Urinary bladder (tissue), 4 donors: ENCODE measurements around the gene SBF2. TPM values are rescaled to one million over a fixed set of nuclear protein-coding genes. Genes with fewer than 3 reads are reported as not detected.

Experiments used
- DNase-seq: peaks from one replicate; pipeline ENCODE4 v3.0.0-alpha.2; 2015; ENCODE audit errors: extremely low spot score
- H3K27ac ChIP-seq: one replicate; pipeline ENCODE4 v1.5.1; 2013; ENCODE audit warnings: low read depth, mild to moderate bottlenecking, moderate library complexity
- H3K36me3 ChIP-seq: one replicate; pipeline ENCODE4 v1.6.1; 2013; ENCODE audit warnings: mild to moderate bottlenecking, moderate library complexity; ENCODE audit not compliant: insufficient read depth
- H3K4me1 ChIP-seq: one replicate; pipeline ENCODE4 v1.6.1; 2013; ENCODE audit warnings: mild to moderate bottlenecking, moderate library complexity; ENCODE audit not compliant: insufficient read depth
- H3K4me3 ChIP-seq: one replicate; pipeline ENCODE4 v1.5.1; 2013; ENCODE audit warnings: low read depth, low read length
- WGBS: extraction: QIAGEN DNeasy Blood & Tissue Kit; methylation state at CpG from one replicate; pipeline ENCODE4 v1.1.7; 2013; 5-methylcytosine and 5-hydroxymethylcytosine counted together
- polyA plus RNA-seq: library from polyadenylated mRNA; stranded (reverse); fragments of 200-250 nt; gene quantifications from one replicate; pipeline ENCODE4 v1.2.3, GENCODE V29; 2013
- total RNA-seq: library from RNA; depleted of rRNA; stranded (reverse); fragments of >200 nt; gene quantifications from one replicate; pipeline ENCODE4 v1.2.3, GENCODE V29; 2014
- donor health status: healthy with polysubstance abuse.
- donor health status: healthy.

Gene SBF2
- total and polyA plus RNA-seq, 2 donors: 27.8 to 114 TPM

DNA sequence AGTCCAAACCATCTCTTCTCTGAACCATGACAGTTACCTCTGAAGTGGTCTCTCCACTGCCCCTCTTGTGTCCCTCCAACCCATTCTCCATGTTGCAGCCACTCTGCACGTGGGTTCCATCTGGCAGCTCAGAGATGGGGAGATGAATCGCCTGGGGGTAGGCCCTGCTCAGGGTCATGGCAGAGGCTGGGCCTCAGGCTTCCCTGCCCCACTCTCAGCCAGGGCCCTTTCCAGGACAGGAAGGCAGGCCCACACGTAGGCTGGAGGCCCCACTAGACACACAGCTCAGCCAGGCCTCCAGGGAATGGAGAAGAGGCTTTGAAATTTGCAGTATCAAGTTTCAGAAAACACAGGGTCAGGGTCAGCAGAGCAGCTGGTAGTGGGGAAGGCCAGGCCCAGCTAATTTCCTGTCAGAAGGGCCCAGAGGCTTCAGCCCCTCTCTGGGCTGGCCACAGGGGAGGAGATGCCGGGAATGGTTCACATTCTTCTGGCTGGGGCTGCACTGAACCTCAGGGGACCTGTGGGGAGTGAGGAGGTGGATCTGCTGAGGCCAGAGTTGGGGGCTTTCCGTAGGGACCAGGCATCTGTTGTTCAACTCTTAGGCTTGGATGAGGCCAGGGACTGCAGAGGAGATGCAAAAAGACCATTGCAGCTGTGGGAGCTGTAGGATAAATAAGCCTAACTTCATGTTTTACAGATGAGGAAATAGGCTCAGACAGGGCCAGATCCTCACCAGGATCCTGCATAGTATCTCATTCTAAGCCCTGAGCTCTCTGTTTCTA lies 528.5 kb downstream of the SBF2 start:
- Histone ChIP-seq H3K4me3 (no peak overlapping the region), H3K27ac (no peak overlapping the region), H3K36me3 (no peaks in the 10 kb centered on the region), H3K4me1 (no peaks in the 10 kb centered on the region)
- 49% methylated on average over 5 of the region's 5 CpGs for WGBS
- no peak for DNase-seq

- no peaks in the 10 kb centered on the region for H3K4me1 ChIP-seq
- H3K4me3 ChIP-seq: no peak overlapping the region
- no peak for DNase-seq
- H3K36me3 ChIP-seq: no peaks in the 10 kb centered on the region
- WGBS: 82% methylated on average over 1 of the region's 1 CpG
- no peak overlapping the region for H3K27ac ChIP-seq
Measured at GRCh38 chr11:9763301-9763700, 530.7 kb downstream of the SBF2 start.

DNA sequence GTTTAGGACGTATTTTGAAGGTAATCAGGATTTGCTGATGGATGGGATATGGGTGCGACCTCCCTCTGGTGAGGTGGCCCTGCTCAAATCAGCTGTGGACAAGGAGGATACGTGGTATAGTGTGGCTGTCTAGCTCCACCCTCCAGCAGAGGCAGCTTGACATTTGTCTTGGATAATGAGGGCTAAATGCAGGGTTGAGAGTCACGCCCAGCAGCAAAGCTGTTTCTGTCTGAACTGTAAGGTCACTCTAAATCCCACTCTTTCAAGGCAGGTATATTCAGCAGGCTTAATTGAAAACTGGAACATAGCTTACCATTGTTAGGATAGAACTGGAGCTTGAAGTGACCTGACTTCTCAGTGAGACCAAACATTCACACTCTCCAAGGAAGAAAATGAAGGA lies 531.5 kb downstream of the SBF2 start:
- DNase-seq: no peak
- 92% methylated on average over 4 of the region's 4 CpGs for whole genome bisulfite sequencing
- Histone ChIP-seq H3K4me1 (no peaks in the 10 kb centered on the region), H3K36me3 (no peaks in the 10 kb centered on the region), H3K27ac (no peak overlapping the region), H3K4me3 (no peak overlapping the region)

DNA sequence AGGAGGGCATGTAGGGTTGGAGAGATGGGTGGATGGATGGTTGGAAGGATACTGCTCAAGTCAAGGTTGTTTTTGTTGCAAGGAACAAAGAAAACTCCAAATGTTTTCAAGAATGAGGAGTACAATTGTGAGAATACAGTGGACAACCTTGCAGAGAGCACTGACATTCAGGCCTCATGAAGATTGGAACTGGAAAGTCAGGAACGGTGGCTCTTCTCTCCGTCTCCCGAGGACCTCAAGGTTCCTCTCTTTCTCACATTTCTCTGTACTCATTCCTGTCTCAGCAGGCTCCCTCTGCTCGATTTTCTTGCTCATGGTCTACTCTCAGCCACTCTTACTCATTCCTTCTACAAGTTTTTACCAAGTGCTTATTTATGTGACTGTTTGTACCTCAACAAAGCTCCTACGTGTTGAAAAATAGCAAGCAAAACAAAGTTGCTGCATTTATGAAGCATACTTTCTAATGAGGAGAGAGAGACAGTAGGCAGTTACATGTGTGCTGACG lies 532.5 kb downstream of the SBF2 start:
- H3K27ac ChIP-seq: no peak overlapping the region
- H3K36me3 ChIP-seq: no peaks in the 10 kb centered on the region
- no peaks in the 10 kb centered on the region for H3K4me1 ChIP-seq
- 85% methylated on average over 6 of the region's 6 CpGs for WGBS
- no peak for DNase-seq
- no peak overlapping the region for H3K4me3 ChIP-seq

GRCh38 chr11:9760193-9760575 lies 533.8 kb downstream of the SBF2 start:
- WGBS: 20% methylated on average over 3 of the region's 3 CpGs
- no peak for DNase-seq
- no peaks in the 10 kb centered on the region for H3K36me3 ChIP-seq
- no peaks in the 10 kb centered on the region for H3K4me1 ChIP-seq
- no peak overlapping the region for H3K27ac ChIP-seq
- H3K4me3 ChIP-seq: no peak overlapping the region

DNA sequence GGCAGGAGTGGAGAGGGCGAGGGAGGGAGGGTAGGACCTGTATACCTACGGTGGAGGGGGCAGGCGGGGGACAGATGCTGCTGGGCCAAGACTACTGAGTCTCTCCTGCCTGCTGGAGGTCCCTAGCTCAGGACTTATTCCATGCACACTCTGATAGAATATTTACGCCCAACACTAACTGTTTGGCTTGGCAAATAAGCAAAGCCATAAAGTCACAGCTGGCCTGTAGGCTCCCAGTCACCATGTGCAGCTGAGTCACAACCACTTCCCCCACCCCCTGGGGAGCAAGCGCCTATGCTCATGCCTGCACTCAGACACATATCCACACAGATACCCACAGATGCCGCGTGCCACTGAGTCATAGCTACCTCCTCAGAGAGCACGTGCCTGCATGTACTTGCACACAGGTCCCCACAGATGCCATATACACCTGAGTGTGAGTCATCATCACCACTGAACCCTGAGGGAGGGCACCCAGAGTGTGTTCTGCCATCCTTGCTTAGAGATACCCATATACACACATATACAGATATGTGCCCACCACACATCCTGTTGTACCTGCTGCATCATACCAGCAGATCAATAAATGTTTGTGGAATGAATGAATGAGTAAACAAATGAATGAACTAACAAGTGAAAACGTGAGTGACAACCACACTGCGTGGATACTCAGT lies 534.4 kb downstream of the SBF2 start:
- Histone ChIP-seq H3K4me3 (no peak overlapping the region), H3K4me1 (no peaks in the 10 kb centered on the region), H3K27ac (peak overlapping the region; percentile 74), H3K36me3 (no peaks in the 10 kb centered on the region)
- DNase-seq: no peak
- WGBS: 35% methylated on average over 10 of the region's 10 CpGs

- DNase-seq: no peak
- no peaks in the 10 kb centered on the region for H3K4me1 ChIP-seq
Measured at GRCh38 chr11:9758637-9759518, 535.1 kb downstream of the SBF2 start.

GRCh38 chr11:9757809-9758636 lies 536.0 kb downstream of the SBF2 start:
- Histone ChIP-seq H3K4me1 (no peaks in the 10 kb centered on the region), H3K36me3 (no peaks in the 10 kb centered on the region), H3K4me3 (peak overlapping the region; percentile 58), H3K27ac (peak overlapping the region; percentile 88)
- no peak for DNase-seq
- 5% methylated on average over 64 of the region's 64 CpGs for WGBS

More at GRCh38 chr11:9758637-9759518, 535.1 kb downstream of the SBF2 start:
- no peaks in the 10 kb centered on the region for H3K36me3 ChIP-seq
- H3K27ac ChIP-seq: peak overlapping the region; percentile 88
- H3K4me3 ChIP-seq: peak overlapping the region; percentile 58
- 10% methylated on average over 58 of the region's 58 CpGs for WGBS

DNA sequence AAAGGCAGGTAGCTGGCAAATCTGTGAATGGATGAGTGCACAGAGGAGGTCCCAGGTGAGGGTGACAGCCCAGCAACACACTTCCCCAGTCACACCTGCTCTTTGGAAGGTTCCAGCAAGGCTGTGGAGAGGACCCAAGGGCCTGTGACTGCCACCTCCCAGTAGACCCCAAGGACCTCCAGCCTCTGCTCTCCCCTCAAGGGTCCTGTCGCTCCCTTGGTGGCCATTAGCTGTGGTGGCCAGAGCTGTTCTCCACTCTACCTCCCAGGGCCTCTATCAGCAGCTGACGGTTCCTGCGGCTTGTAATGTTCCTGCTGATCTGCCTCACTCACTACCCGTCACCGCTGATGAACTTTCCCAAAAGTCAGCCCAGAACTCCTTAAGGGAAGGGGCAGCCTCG lies 537.1 kb downstream of the SBF2 start:
- Histone ChIP-seq H3K4me1 (no peaks in the 10 kb centered on the region), H3K27ac (no peak overlapping the region), H3K4me3 (no peak overlapping the region), H3K36me3 (no peaks in the 10 kb centered on the region)
- no peak for DNase-seq
- WGBS: 96% methylated on average over 6 of the region's 6 CpGs

DNA sequence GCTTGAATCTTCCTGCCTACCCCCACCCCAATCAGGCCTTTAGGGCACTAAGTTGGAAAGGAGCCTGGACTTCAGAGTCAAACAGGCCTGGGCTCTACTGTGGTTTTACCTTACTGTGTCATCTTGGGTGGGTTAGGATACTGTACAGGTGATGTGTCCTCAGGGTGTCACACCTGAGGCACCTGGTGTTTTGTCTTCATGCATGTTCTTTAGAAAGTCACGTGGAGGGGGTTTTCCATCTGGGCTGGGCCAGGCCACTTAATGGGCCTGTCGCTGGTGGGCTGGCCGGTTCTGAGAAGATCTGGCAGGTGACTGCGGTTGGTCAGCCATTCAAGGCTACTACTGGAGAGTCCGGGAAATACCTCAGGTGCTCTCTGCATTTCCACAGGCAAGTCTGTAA lies 537.6 kb downstream of the SBF2 start:
- DNase-seq: no peak
- WGBS: 96% methylated on average over 5 of the region's 5 CpGs
- no peaks in the 10 kb centered on the region for H3K4me1 ChIP-seq
- no peaks in the 10 kb centered on the region for H3K36me3 ChIP-seq
- no peak overlapping the region for H3K4me3 ChIP-seq
- H3K27ac ChIP-seq: no peak overlapping the region

DNA sequence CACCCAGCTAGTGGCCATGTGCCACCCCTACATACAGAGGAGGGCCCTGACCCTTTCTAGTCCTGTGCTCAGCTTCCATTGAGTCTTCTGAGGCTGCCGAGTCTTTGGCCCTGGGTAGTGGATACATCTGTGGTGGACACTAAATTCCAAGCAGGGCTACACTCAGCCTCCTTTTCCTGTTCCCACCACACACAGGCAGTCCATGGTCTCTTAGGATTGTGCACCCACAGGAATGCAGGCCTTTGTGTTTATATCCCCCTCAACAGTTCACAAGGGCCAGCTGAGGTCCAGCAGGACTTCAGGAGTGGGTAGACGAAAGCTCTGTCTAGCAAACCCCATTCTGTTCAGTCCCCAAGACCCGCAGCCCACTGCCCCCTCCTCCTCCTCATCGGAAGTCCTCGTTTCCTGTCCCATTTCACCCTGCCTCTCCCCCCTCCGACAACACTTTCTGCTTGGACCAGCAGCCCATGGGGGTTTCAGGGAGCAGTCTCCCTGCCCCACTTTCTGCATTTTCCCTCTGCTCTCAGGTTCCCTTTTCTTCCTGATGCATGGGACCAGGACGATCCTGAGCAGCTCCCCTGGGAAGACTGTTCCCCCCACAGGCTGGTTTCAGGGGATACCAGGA lies 538.3 kb downstream of the SBF2 start:
- H3K4me1 ChIP-seq: no peaks in the 10 kb centered on the region
- H3K36me3 ChIP-seq: no peaks in the 10 kb centered on the region
- DNase-seq: no peak
- H3K27ac ChIP-seq: no peak overlapping the region
- H3K4me3 ChIP-seq: no peak overlapping the region
- 49% methylated on average over 7 of the region's 7 CpGs for WGBS

GRCh38 chr11:9754010-9754471 lies 540.0 kb downstream of the SBF2 start:
- H3K36me3 ChIP-seq: no peaks in the 10 kb centered on the region
- DNase-seq: no peak
- no peak overlapping the region for H3K27ac ChIP-seq
- 88% methylated on average over 3 of the region's 3 CpGs for WGBS
- no peak overlapping the region for H3K4me3 ChIP-seq
- no peaks in the 10 kb centered on the region for H3K4me1 ChIP-seq
